GM21576 (cell line): ENCODE results near the gene SLC7A6OS.
A peak's percentile ranks its signal among the peaks of the same experiment; 100 is the strongest.

Experiments
- ATAC-seq: cut with Tn5 transposase; IDR thresholded peaks from one replicate; pipeline ENCODE4 v1.9.1; 2021; ENCODE audit warnings: mild to moderate bottlenecking, moderate library complexity; ENCODE audit not compliant: unreplicated experiment

The SLC7A6OS gene

GRCh38 chr16:68345351-68345810 lies 34.6 kb upstream of the SLC7A6OS start:
- no peak for ATAC-seq

- no peak for ATAC-seq
Observed at GRCh38 chr16:68344252-68344651, 33.5 kb upstream of the SLC7A6OS start.

GRCh38 chr16:68343137-68343536 lies 32.4 kb upstream of the SLC7A6OS start:
- ATAC-seq, result no peak

- no peak for ATAC-seq
Observed at GRCh38 chr16:68342620-68343019, 31.9 kb upstream of the SLC7A6OS start.

GRCh38 chr16:68339214-68339613 lies 28.5 kb upstream of the SLC7A6OS start:
- no peak for ATAC-seq

GRCh38 chr16:68338326-68339119 lies 27.8 kb upstream of the SLC7A6OS start:
- ATAC-seq, result no peak

- ATAC-seq, result no peak
Observed at GRCh38 chr16:68335175-68335574, 24.4 kb upstream of the SLC7A6OS start.

- no peak for ATAC-seq
Observed at GRCh38 chr16:68332411-68333121, 21.8 kb upstream of the SLC7A6OS start.

GRCh38 chr16:68331879-68332410 lies 21.2 kb upstream of the SLC7A6OS start:
- no peak for ATAC-seq

GRCh38 chr16:68328860-68329390 lies 18.2 kb upstream of the SLC7A6OS start:
- no peak for ATAC-seq

- peak; percentile 64 for ATAC-seq
Observed at GRCh38 chr16:68328151-68328859, 17.6 kb upstream of the SLC7A6OS start.

- no peak for ATAC-seq
Observed at GRCh38 chr16:68324780-68325357, 14.1 kb upstream of the SLC7A6OS start.

GRCh38 chr16:68324336-68324735 lies 13.6 kb upstream of the SLC7A6OS start:
- ATAC-seq, result no peak

GRCh38 chr16:68319185-68319908 lies 8.6 kb upstream of the SLC7A6OS start:
- ATAC-seq, result no peak

- ATAC-seq, result no peak
Observed at GRCh38 chr16:68313116-68313515, 2.4 kb upstream of the SLC7A6OS start.

GRCh38 chr16:68310437-68310773 lies 341 bp downstream of the SLC7A6OS start:
- ATAC-seq, result peak; percentile 20

- ATAC-seq, result no peak
Observed at GRCh38 chr16:68309799-68310198, 947 bp downstream of the SLC7A6OS start.

GRCh38 chr16:68306633-68307032 lies 4.1 kb downstream of the SLC7A6OS start:
- no peak for ATAC-seq

- no peak for ATAC-seq
Observed at GRCh38 chr16:68300734-68301459, 9.8 kb downstream of the SLC7A6OS start.
